Parathyroid adenoma (tissue), 2 donors: ENCODE results near the gene PCBP1.
"Not testable (repeated sequence)": the region's sequence is repeated elsewhere in the genome, so short reads cannot be mapped to it uniquely, and the experiment has no call there.

Source experiments
- H2AFZ ChIP-seq: fragments of 300-600 bp; sonication (generic); one replicate; pipeline ENCODE4 v1.7.0; 2017; ENCODE audit warnings: antibody characterized with exemption, mild to moderate bottlenecking
- H3K27ac ChIP-seq: fragments of 300-600 bp; sonication (generic); one replicate; pipeline ENCODE4 v1.7.0; 2017
- H3K27me3 ChIP-seq: fragments of 300-600 bp; sonication (generic); one replicate; pipeline ENCODE4 v1.7.0; 2017; ENCODE audit warnings: low read length; ENCODE audit not compliant: control insufficient read depth, insufficient read depth
- H3K36me3 ChIP-seq: fragments of 300-600 bp; sonication (generic); one replicate; pipeline ENCODE4 v1.7.0; 2017; ENCODE audit warnings: low read length; ENCODE audit not compliant: control insufficient read depth, insufficient read depth
- H3K4me1 ChIP-seq: fragments of 300-600 bp; sonication (generic); one replicate; pipeline ENCODE4 v1.7.0; 2017; ENCODE audit warnings: control low read depth
- H3K4me2 ChIP-seq: fragments of 300-600 bp; sonication (generic); one replicate; pipeline ENCODE4 v1.7.0; 2017; ENCODE audit warnings: low read length
- H3K4me3 ChIP-seq: fragments of 300-600 bp; sonication (generic); one replicate; pipeline ENCODE4 v1.7.0; 2017; ENCODE audit warnings: low read depth, low read length
- H3K79me2 ChIP-seq: fragments of 300-600 bp; sonication (generic); one replicate; pipeline ENCODE4 v1.7.0; 2017; ENCODE audit warnings: control low read depth
- H3K9ac ChIP-seq: fragments of 300-600 bp; sonication (generic); one replicate; pipeline ENCODE4 v1.7.0; 2017; ENCODE audit warnings: mild to moderate bottlenecking
- H3K9me3 ChIP-seq: fragments of 300-600 bp; sonication (generic); one replicate; pipeline ENCODE4 v1.7.0; 2017; ENCODE audit warnings: low read length; ENCODE audit not compliant: control insufficient read depth
- CTCF ChIP-seq: fragments of 300-600 bp; sonication (generic); IDR thresholded peaks from one replicate; pipeline ENCODE4 v1.7.0; 2017; ENCODE audit warnings: antibody characterized with exemption, mild to moderate bottlenecking
- donor health status: primary hyperparathyroidism.

PCBP1 gene

DNA sequence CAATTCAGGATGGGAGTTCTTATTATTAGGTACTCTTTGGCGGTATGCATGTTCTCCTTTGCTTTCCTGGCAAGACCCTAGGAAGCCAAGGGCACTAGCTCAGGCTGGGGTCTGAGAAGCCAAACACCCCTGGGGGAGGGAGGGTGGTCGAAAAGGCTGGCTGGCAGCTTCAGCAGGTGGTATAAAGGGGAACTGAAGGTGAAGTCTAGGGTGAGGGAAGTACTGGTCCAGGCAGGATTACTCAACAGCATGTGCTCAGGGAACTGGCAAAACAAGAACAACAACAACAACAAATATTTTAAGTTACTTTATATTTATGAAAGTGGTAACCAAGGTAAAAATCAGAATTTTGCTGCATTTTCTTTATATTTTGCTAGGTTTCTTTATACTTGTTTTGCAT is 40.7 kb upstream of the PCBP1 start:
- Histone ChIP-seq H3K27ac (no peak overlapping the region), H3K27me3 (no peaks in the 10 kb centered on the region), H3K9ac (no peak overlapping the region), H3K9me3 (no peaks in the 10 kb centered on the region), H3K4me1 (no peaks in the 10 kb centered on the region), H3K4me2 (no peak overlapping the region), H3K79me2 (no peaks in the 10 kb centered on the region), H2AFZ (no peak overlapping the region), H3K4me3 (no peak overlapping the region), H3K36me3 (no peaks in the 10 kb centered on the region)
- no peak for TF ChIP-seq CTCF

DNA sequence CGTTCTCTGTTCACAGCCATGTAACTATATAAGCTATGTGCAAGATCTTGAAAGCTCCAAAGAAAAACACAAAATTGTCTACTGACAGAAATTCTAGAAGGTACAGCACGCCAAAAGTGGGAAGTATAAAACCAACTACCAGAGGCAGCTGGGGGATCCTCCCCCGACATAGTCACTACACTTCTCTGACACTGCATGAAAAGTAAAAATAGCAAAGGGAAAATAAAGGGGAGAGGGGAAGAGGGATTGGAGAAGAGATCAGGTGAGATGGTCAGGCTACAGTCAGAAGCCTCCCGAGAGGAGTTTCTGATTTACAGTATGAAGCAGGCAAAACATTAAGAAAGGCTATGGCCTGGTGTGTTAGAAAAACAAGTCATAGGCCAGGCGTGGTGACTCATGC is 39.8 kb upstream of the PCBP1 start:
- Histone ChIP-seq H3K36me3 (no peaks in the 10 kb centered on the region), H3K9ac (no peak overlapping the region), H3K4me2 (no peak overlapping the region), H2AFZ (no peak overlapping the region), H3K27ac (no peak overlapping the region), H3K9me3 (no peaks in the 10 kb centered on the region), H3K4me3 (no peak overlapping the region), H3K79me2 (no peaks in the 10 kb centered on the region), H3K4me1 (no peaks in the 10 kb centered on the region), H3K27me3 (no peaks in the 10 kb centered on the region)
- TF ChIP-seq CTCF, result no peak

DNA sequence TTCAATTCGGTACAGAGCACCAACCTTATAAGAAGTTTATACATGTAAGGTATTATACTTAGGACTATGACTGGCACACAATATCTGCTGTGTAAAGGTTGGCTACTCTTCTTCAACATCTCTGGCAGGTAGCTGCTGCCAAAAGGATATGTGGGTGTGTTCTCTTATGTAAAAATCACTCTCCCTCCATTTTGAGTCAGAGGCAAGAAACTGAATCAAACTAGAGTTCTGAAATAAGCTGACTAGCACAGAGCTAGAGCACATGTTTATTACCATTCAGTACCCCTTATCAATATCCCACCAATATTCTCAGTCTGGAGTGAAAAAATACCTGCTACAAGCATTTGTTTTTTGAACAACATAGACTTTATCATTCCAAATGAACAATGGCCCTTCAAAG is 38.0 kb upstream of the PCBP1 start:
- no peak overlapping the region for H2AFZ ChIP-seq
- H3K4me2 ChIP-seq, result no peak overlapping the region
- no peaks in the 10 kb centered on the region for H3K27me3 ChIP-seq
- no peaks in the 10 kb centered on the region for H3K4me1 ChIP-seq
- no peaks in the 10 kb centered on the region for H3K9me3 ChIP-seq
- no peak for TF ChIP-seq CTCF
- H3K36me3 ChIP-seq, result no peaks in the 10 kb centered on the region
- no peak overlapping the region for H3K9ac ChIP-seq
- H3K79me2 ChIP-seq, result no peaks in the 10 kb centered on the region
- H3K27ac ChIP-seq, result no peak overlapping the region
- no peak overlapping the region for H3K4me3 ChIP-seq

GRCh38 chr2:70050631-70051425 is 36.4 kb upstream of the PCBP1 start:
- no peak for TF ChIP-seq CTCF
- no peaks in the 10 kb centered on the region for H3K9me3 ChIP-seq
- no peak overlapping the region for H2AFZ ChIP-seq
- peaks cover 2% of the 10 kb centered on the region for H3K79me2 ChIP-seq
- H3K27ac ChIP-seq, result no peak overlapping the region
- no peak overlapping the region for H3K4me2 ChIP-seq
- no peaks in the 10 kb centered on the region for H3K27me3 ChIP-seq
- H3K4me3 ChIP-seq, result no peak overlapping the region
- H3K36me3 ChIP-seq, result no peaks in the 10 kb centered on the region
- H3K9ac ChIP-seq, result no peak overlapping the region
- H3K4me1 ChIP-seq, result no peaks in the 10 kb centered on the region

DNA sequence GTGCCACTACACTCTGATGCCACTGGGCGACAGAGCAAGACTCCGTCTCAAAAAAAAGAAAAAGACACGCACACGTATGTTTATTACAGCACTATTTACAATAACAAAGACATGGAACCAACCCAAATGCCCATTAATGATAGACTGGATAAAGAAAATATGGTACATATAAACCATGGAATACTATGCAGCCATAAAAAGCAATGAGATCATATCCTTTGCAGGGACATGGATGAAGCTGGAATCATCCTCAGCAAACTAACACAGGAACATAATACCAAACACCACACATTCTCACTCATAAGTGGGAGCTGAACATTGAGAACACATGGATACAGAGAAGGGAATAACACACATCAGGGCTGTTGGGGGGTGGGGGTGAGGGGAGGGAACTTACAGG is 32.0 kb upstream of the PCBP1 start:
- not testable (repeated sequence) for H3K27me3 ChIP-seq, H3K4me2 ChIP-seq, H3K9me3 ChIP-seq, H3K4me1 ChIP-seq, H3K4me3 ChIP-seq, H2AFZ ChIP-seq, H3K9ac ChIP-seq, H3K79me2 ChIP-seq, H3K27ac ChIP-seq, H3K36me3 ChIP-seq
